ENCODE measurements around the gene HMSD.

Gene HMSD

GRCh38 chr18:63979409-63979920, 30.4 kb downstream of the HMSD start:
- H3K4me3 ChIP-seq (ENCODE audit: low read depth, low read length): peak overlapping the region; percentile 38
- peak; percentile 87 for TF ChIP-seq CTCF (IDR thresholded peaks at IDR 0.05; ENCODE audit: low read depth, low read length)

- peak overlapping the region; percentile 38; the same call in 1 of the 2 replicates for H3K4me3 ChIP-seq (ENCODE audit: low read depth, low read length)
- no peak for TF ChIP-seq CTCF (IDR thresholded peaks at IDR 0.05; ENCODE audit: low read depth, low read length)
Measured at GRCh38 chr18:63980027-63980426, 30.9 kb downstream of the HMSD start.

- no peak overlapping the region for H3K4me3 ChIP-seq (ENCODE audit: low read depth, low read length)
- no peak for TF ChIP-seq CTCF (IDR thresholded peaks at IDR 0.05; ENCODE audit: low read depth, low read length)
Measured at GRCh38 chr18:63980896-63981460, 31.9 kb downstream of the HMSD start.

GRCh38 chr18:63981719-63982118, 32.6 kb downstream of the HMSD start:
- TF ChIP-seq CTCF (IDR thresholded peaks at IDR 0.05; ENCODE audit: low read depth, low read length): no peak
- no peak overlapping the region for H3K4me3 ChIP-seq (ENCODE audit: low read depth, low read length)

GRCh38 chr18:63982361-63982760, 33.3 kb downstream of the HMSD start:
- H3K4me3 ChIP-seq (ENCODE audit: low read depth, low read length): no peak overlapping the region
- TF ChIP-seq CTCF (IDR thresholded peaks at IDR 0.05; ENCODE audit: low read depth, low read length): no peak

- H3K4me3 ChIP-seq (ENCODE audit: low read depth, low read length): no peak overlapping the region
- TF ChIP-seq CTCF (IDR thresholded peaks at IDR 0.05; ENCODE audit: low read depth, low read length): no peak
Measured at GRCh38 chr18:63986885-63987284, 37.8 kb downstream of the HMSD start.

GRCh38 chr18:63987743-63988142, 38.6 kb downstream of the HMSD start:
- H3K4me3 ChIP-seq (ENCODE audit: low read depth, low read length): no peak overlapping the region
- TF ChIP-seq CTCF (IDR thresholded peaks at IDR 0.05; ENCODE audit: low read depth, low read length): no peak

Data from WI38 (cell line).